SK-N-SH (cell line): ENCODE results near the gene COL2A1.

ENCODE experiments used
- CTCF ChIP-seq: fragments of 200-600 bp; sonication (generic); IDR thresholded peaks from 2 replicates; pipeline ENCODE4 v1.6.1; 2017; ENCODE audit warnings: antibody characterized with exemption, mild to moderate bottlenecking, moderate library complexity
- GABPA ChIP-seq: IDR thresholded peaks from 2 replicates; pipeline ENCODE4 v1.4.0; 2012; ENCODE audit warnings: low read depth, mild to moderate bottlenecking
- IRF3 ChIP-seq: fragments of 150-350 bp; IDR thresholded peaks from 2 replicates; pipeline ENCODE4 v1.6.1; 2016; ENCODE audit warnings: mild to moderate bottlenecking, low read depth, low read length
- MAX ChIP-seq: IDR thresholded peaks from 2 replicates; pipeline ENCODE4 v1.4.0; 2012; ENCODE audit warnings: low read depth
- MXI1 ChIP-seq: IDR thresholded peaks from 2 replicates; pipeline ENCODE4 v1.6.1; 2012; ENCODE audit warnings: mild to moderate bottlenecking, low read depth, low read length, improper control_type of control experiment
- NFIC ChIP-seq: IDR thresholded peaks from 2 replicates; pipeline ENCODE4 v1.4.0; 2012; ENCODE audit warnings: borderline replicate concordance
- POLR2AphosphoS5 ChIP-seq: IDR thresholded peaks from 2 replicates; pipeline ENCODE4 v1.6.1; 2012; ENCODE audit warnings: low read depth, low read length
- RAD21 ChIP-seq: IDR thresholded peaks from 2 replicates; pipeline ENCODE4 v1.6.1; 2012; ENCODE audit warnings: mild to moderate bottlenecking, low read length
- RFX5 ChIP-seq: IDR thresholded peaks from 2 replicates; pipeline ENCODE4 v1.6.1; 2012; ENCODE audit warnings: mild to moderate bottlenecking, improper control_type of control experiment, low read length
- RXRA ChIP-seq: IDR thresholded peaks from 2 replicates; pipeline ENCODE4 v1.4.0; 2012; ENCODE audit warnings: low read depth, mild to moderate bottlenecking, borderline replicate concordance
- TCF12 ChIP-seq: IDR thresholded peaks from 2 replicates; pipeline ENCODE4 v1.4.0; 2012
- YY1 ChIP-seq: IDR thresholded peaks from 2 replicates; pipeline ENCODE4 v1.4.0; 2012; ENCODE audit warnings: low read depth, mild to moderate bottlenecking

GRCh38 chr12:47989023-47989417 is 15.3 kb downstream of the COL2A1 start:
- TF ChIP-seq IRF3 (no peak), RXRA (no peak), TCF12 (no peak), YY1 (no peak), MXI1 (no peak), CTCF (no peak), MAX (no peak), POLR2AphosphoS5 (no peak), NFIC (no peak), RFX5 (no peak), RAD21 (no peak), GABPA (no peak)
